HepG2 (cell line): Measurements from ENCODE around the gene UBE2I. TPM values are rescaled to one million over a fixed set of nuclear protein-coding genes. Genes with fewer than 3 reads are reported as not detected.

ENCODE experiments used
- AHDC1 ChIP-seq: sonication (generic); formaldehyde crosslinking; IDR thresholded peaks from 2 replicates; pipeline ENCODE4 v1.5.1; 2020; ENCODE audit warnings: mild to moderate bottlenecking, missing genetic modification reagents, borderline replicate concordance
- ARID2 ChIP-seq: sonication (generic); formaldehyde crosslinking; IDR thresholded peaks from 2 replicates; pipeline ENCODE4 v1.8.1; 2022; ENCODE audit warnings: mild to moderate bottlenecking, missing genetic modification reagents, borderline replicate concordance
- DR1 ChIP-seq: sonication (generic); formaldehyde crosslinking; IDR thresholded peaks from 2 replicates; pipeline ENCODE4 v1.8.0; 2021; ENCODE audit warnings: mild to moderate bottlenecking, missing genetic modification reagents, inconsistent platforms
- FOXA1 ChIP-seq, 2 experiments: fragments of 450-650 bp in 1 of 2; sonication (generic) in 1 of 2; formaldehyde crosslinking in 1 of 2; IDR thresholded peaks; 2 replicates each; pipeline versions ENCODE4 v1.4.0 to v1.6.1; 2016 to 2020; ENCODE audit warnings: missing genetic modification reagents in 1 of 2
- FOXO4 ChIP-seq: sonication (generic); formaldehyde crosslinking; conservative IDR thresholded peaks from 2 replicates; pipeline ENCODE4 v1.8.1; 2023; ENCODE audit warnings: missing genetic modification reagents
- HOXA3 ChIP-seq: sonication (generic); formaldehyde crosslinking; IDR thresholded peaks from 2 replicates; pipeline ENCODE4 v1.5.0; 2020; ENCODE audit warnings: missing genetic modification reagents
- JUNB ChIP-seq: sonication (generic); formaldehyde crosslinking; IDR thresholded peaks from 2 replicates; pipeline ENCODE4 v1.8.0; 2022; ENCODE audit warnings: missing genetic modification reagents, mild to moderate bottlenecking, borderline replicate concordance
- KMT2A ChIP-seq: sonication (generic); formaldehyde crosslinking; IDR thresholded peaks from 2 replicates; pipeline ENCODE4 v1.4.0; 2020; ENCODE audit warnings: missing genetic modification reagents
- NFKB2 ChIP-seq: sonication (generic); formaldehyde crosslinking; IDR thresholded peaks from 2 replicates; pipeline ENCODE4 v1.4.0; 2020; ENCODE audit warnings: missing genetic modification reagents, borderline replicate concordance
- NR2F2 ChIP-seq: IDR thresholded peaks from 2 replicates; pipeline ENCODE4 v1.6.1; 2012; ENCODE audit warnings: low read depth, inconsistent platforms, borderline replicate concordance
- ZMAT3 ChIP-seq: sonication (generic); formaldehyde crosslinking; conservative IDR thresholded peaks from 2 replicates; pipeline ENCODE4 v1.7.0; 2021; ENCODE audit warnings: missing genetic modification reagents
- ZMYM4 ChIP-seq: sonication (generic); formaldehyde crosslinking; IDR thresholded peaks from 2 replicates; pipeline ENCODE4 v1.8.1; 2023; ENCODE audit warnings: mild to moderate bottlenecking, missing genetic modification reagents
- ZNF12 ChIP-seq: sonication (generic); formaldehyde crosslinking; IDR thresholded peaks from 2 replicates; pipeline ENCODE4 v1.5.0; 2020; ENCODE audit warnings: missing genetic modification reagents
- ZNF17 ChIP-seq: sonication (generic); formaldehyde crosslinking; IDR thresholded peaks from 2 replicates; pipeline ENCODE4 v1.5.0; 2020; ENCODE audit warnings: mild to moderate bottlenecking, missing genetic modification reagents
- ZNF224 ChIP-seq: sonication (generic); formaldehyde crosslinking; IDR thresholded peaks from 2 replicates; pipeline ENCODE4 v1.5.0; 2020; ENCODE audit warnings: mild to moderate bottlenecking, missing genetic modification reagents
- ZNF280B ChIP-seq: sonication (generic); formaldehyde crosslinking; IDR thresholded peaks from 2 replicates; pipeline ENCODE4 v1.5.0; 2020; ENCODE audit warnings: missing genetic modification reagents, mild to moderate bottlenecking, borderline replicate concordance
- ZNF317 ChIP-seq: sonication (generic); formaldehyde crosslinking; IDR thresholded peaks from 2 replicates; pipeline ENCODE4 v1.5.0; 2020; ENCODE audit warnings: mild to moderate bottlenecking, missing genetic modification reagents
- ZNF552 ChIP-seq: sonication (generic); formaldehyde crosslinking; IDR thresholded peaks from 2 replicates; pipeline ENCODE4 v1.9.0; 2022; ENCODE audit warnings: missing genetic modification reagents, mild to moderate bottlenecking, borderline replicate concordance
- ZNF558 ChIP-seq: sonication (generic); formaldehyde crosslinking; IDR thresholded peaks from 2 replicates; pipeline ENCODE4 v1.9.0; 2022; ENCODE audit warnings: mild to moderate bottlenecking, missing genetic modification reagents, borderline replicate concordance
- ZNF616 ChIP-seq: sonication (generic); formaldehyde crosslinking; IDR thresholded peaks from 2 replicates; pipeline ENCODE4 v1.5.0; 2020; ENCODE audit warnings: low read depth, mild to moderate bottlenecking, missing genetic modification reagents
- ZNF660 ChIP-seq: sonication (generic); formaldehyde crosslinking; IDR thresholded peaks from 2 replicates; pipeline ENCODE4 v1.5.1; 2020; ENCODE audit warnings: mild to moderate bottlenecking, low read depth, missing genetic modification reagents, borderline replicate concordance
- ZNF674 ChIP-seq: sonication (generic); formaldehyde crosslinking; IDR thresholded peaks from 2 replicates; pipeline ENCODE4 v1.5.0; 2020; ENCODE audit warnings: low read depth, mild to moderate bottlenecking, missing genetic modification reagents
- ZNF850 ChIP-seq: sonication (generic); formaldehyde crosslinking; conservative IDR thresholded peaks from 2 replicates; pipeline ENCODE4 v1.9.0; 2021; ENCODE audit warnings: mild to moderate bottlenecking, missing genetic modification reagents
- polyA plus RNA-seq, 8 experiments: library from polyadenylated mRNA; depleted of rRNA in 3 of 8; stranded (reverse) in 7 of 8; unstranded in 1 of 8; fragments of >200 nt; fragmentation: Illumina TruSeq in 4 of 8; extraction: Trizol in 4 of 8; gene quantifications; 2 replicates each; pipeline versions ENCODE4 v1.2.1 to v1.2.3, GENCODE V29; 2011 to 2016; ENCODE audit warnings: low read depth in 4 of 8, missing spikeins in 1 of 8, mixed read lengths in 1 of 8; ENCODE audit not compliant: insufficient read depth in 1 of 8
- total RNA-seq, 5 experiments: library from RNA; depleted of rRNA; stranded (reverse); fragments of >200 nt; fragmentation: Illumina TruSeq; extraction: Trizol; gene quantifications; 2 replicates each; pipeline ENCODE4 v1.2.3, GENCODE V29; 2016; ENCODE audit warnings: low read depth in 1 of 5

UBE2I gene
- total and polyA plus RNA-seq, 2 of the 13 experiments (the other 11 are each of a cell fraction or from before 2014, with no cell fraction given) = 75.8 to 98.9 TPM

- no peak for TF ChIP-seq NFKB2 (CRISPR knock-in tag)
- TF ChIP-seq ZNF850 (CRISPR knock-in tag) = no peak
- no peak for TF ChIP-seq DR1 (CRISPR knock-in tag)
- no peak for TF ChIP-seq ZMAT3 (CRISPR knock-in tag)
- TF ChIP-seq ZNF660 (CRISPR knock-in tag) = no peak
- TF ChIP-seq ZNF280B (CRISPR knock-in tag) = 0 out of 2 replicates have a peak, but pooled peaks have one; percentile 13
- TF ChIP-seq ZNF224 (CRISPR knock-in tag) = no peak
- no peak for TF ChIP-seq AHDC1 (CRISPR knock-in tag)
- peak; percentile 66; the same call in 1 of the 2 replicates for TF ChIP-seq ZNF12 (CRISPR knock-in tag)
- TF ChIP-seq HOXA3 = no peak
- TF ChIP-seq KMT2A (CRISPR knock-in tag) = no peak
- TF ChIP-seq FOXO4 = 0 out of 2 replicates have a peak, but pooled peaks have one; percentile 54
- TF ChIP-seq ZNF616 = no peak
- no peak for TF ChIP-seq NR2F2
- no peak for TF ChIP-seq ZNF558 (CRISPR knock-in tag)
- TF ChIP-seq ZNF552 (CRISPR knock-in tag) = no peak
- TF ChIP-seq ZNF17 (CRISPR knock-in tag) = no peak
- TF ChIP-seq JUNB (CRISPR knock-in tag) = no peak
- no peak for TF ChIP-seq ARID2 (CRISPR knock-in tag)
- 0 out of 2 replicates have a peak, but pooled peaks have one; percentile 1 for TF ChIP-seq ZNF317 (CRISPR knock-in tag)
- no peak for TF ChIP-seq ZNF674 (CRISPR knock-in tag)
- no peak for TF ChIP-seq ZMYM4 (CRISPR knock-in tag)
- no peak for TF ChIP-seq FOXA1 (IDR thresholded peaks at IDR 0.05)
- TF ChIP-seq FOXA1 (CRISPR knock-in tag; IDR thresholded peaks at IDR 0.05) = no peak
Measured at GRCh38 chr16:1291576-1291974, 17.9 kb upstream of the UBE2I start (continued).
